ENCODE measurements around the gene MRPL1. TPM values are rescaled to one million over a fixed set of nuclear protein-coding genes. Genes with fewer than 3 reads are reported as not detected.

The MRPL1 gene
- polyA plus RNA-seq, 3 donors: 65.5 to 73.8 (median 65.6) TPM

- DNase-seq (ENCODE audit: low read depth in 3 of 3, low spot score in 2 of 3): no peak
Measured at GRCh38 chr4:77848508-77848907, 14.1 kb upstream of the MRPL1 start.

DNA sequence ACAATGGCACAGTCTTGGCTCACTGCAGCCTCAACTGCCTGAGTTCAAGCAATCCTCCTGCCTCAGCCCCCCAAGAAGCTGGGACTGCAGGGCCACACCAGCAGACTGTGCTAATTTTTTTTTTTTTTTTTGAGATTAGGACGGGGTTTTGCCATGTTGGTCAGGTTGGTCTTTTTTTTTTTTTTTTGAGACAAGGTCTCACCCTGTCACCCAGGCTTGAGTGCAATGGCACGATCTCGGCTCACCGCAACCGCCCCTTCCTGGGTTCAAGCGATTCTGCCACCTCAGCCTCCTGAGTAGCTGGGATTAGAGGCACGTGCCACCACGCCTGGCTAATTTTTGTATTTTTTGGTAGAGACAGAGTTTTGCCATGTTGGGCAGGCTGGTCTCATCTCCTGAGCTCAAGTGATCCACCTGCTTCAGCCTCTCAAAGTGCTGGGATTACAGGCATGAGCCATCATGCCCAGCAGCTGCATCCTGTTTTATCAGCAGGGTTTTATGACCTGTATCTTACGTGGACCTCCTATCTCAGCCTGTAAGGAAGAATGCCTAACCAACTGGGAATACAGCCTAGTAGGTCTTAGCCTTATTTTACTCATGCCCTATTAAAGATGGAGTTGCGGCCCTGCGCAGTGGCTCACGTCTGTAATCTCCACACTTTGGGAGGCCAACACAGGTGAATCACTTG is 13.2 kb upstream of the MRPL1 start:
- DNase-seq (ENCODE audit: low read depth in 3 of 3, low spot score in 2 of 3): no peak

DNA sequence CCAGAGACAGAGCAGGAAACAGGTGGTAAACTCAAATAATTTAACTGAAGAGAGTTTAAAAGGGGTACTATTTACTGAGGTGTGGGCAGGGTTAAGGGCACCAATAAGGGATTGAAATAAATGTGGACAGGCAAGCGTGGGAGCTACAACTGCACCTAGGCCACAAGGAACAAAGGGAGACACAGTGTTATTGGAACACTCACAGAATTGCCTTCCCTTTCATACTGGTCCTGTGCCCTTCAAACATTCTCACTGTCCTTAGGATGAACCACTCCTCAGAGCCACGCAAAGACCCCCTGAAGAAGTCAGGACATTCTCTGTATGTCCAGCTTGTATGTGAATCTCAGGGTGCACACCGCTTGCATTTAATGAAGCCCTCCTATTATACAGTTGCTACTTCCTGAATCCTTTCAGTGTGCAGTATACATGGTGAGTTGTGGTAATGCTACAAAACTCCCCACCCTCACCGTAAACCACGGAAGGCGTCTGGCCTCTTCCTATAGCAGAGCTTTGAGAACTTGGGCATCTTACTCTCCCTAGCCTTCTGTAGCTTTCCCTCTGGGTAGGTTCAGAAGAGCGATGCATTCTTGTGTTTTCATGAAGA is 9.6 kb upstream of the MRPL1 start:
- no peak for DNase-seq (ENCODE audit: low read depth in 3 of 3, low spot score in 2 of 3)

- DNase-seq (ENCODE audit: low read depth in 3 of 3, low spot score in 2 of 3): no peak
Measured at GRCh38 chr4:77854431-77855111, 8.1 kb upstream of the MRPL1 start.

- no peak for DNase-seq (ENCODE audit: low read depth in 3 of 3, low spot score in 2 of 3)
Measured at GRCh38 chr4:77856152-77856551, 6.5 kb upstream of the MRPL1 start.

- DNase-seq (ENCODE audit: low read depth in 3 of 3, low spot score in 2 of 3): no peak
Measured at GRCh38 chr4:77859256-77859655, 3.4 kb upstream of the MRPL1 start.

GRCh38 chr4:77861495-77861894 is 1.1 kb upstream of the MRPL1 start:
- DNase-seq (ENCODE audit: low read depth in 3 of 3, low spot score in 2 of 3): no peak

DNA sequence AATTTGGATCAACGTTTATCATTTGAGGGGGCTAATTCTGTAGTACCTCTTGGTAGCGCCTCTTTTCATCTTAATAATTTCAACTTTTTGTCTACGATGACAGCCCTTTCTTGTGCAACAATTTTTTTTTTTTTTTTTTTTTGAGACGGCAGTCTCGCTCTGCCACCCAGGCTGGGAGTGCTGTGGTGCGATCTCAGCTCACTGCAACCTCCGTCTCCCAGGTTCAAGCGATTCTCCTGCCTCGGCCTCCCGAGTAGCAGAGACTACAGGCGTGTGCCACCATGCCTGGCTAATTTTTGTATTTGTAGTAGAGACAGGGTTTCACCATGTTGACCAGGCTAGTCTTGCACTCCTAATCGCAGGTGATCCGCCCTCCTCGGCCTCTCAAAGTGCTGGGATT is 711 bp downstream of the MRPL1 start:
- DNase-seq (ENCODE audit: low read depth in 3 of 3, low spot score in 2 of 3): peak in 1 of 3 donors; percentile 15

GRCh38 chr4:77865259-77865658 is 2.6 kb downstream of the MRPL1 start:
- DNase-seq (ENCODE audit: low read depth in 3 of 3, low spot score in 2 of 3): no peak

- no peak for DNase-seq (ENCODE audit: low read depth in 3 of 3, low spot score in 2 of 3)
Measured at GRCh38 chr4:77872723-77873445, 10.3 kb downstream of the MRPL1 start.

DNA sequence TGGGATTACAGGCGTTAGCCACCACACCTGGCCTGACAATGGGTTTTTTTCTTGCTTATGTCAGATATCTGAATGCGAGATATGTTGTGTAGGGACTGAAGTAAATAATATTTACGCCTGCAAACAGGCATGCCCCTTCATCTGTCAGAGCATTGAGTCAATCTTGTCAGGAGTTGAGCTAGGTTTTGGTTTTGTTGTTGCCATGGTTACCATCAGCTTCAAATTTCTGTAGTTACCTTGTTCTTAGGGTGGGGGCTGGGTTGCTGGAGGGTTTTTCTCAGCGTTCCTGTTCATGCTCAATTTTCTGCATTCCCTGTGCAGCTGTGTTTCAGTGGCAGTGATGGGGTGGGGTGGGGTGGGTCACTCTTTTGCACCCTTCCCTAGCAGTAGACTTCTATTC is 14.5 kb downstream of the MRPL1 start:
- no peak for DNase-seq (ENCODE audit: low read depth in 3 of 3, low spot score in 2 of 3)

GRCh38 chr4:77877771-77878565 is 15.3 kb downstream of the MRPL1 start:
- no peak for DNase-seq (ENCODE audit: low read depth in 3 of 3, low spot score in 2 of 3)

DNA sequence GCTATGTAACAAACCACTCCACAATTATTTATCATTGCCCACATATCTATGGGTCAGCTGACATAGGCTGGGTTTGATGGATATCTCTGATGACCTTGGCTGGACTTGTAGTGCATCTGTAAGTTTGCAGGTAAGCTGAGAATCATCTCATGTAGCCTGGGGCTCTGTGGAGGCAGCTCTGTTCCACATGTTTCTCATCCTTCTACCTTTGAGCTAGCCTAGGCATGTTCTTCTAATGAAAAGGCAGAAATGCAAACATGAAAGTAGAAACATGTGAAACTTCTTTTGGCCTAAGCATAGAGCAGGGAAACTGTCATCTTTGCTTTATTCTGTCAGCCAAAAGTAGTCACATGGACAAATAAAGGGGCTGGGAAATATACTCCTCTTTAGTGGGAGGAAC is 18.2 kb downstream of the MRPL1 start:
- no peak for DNase-seq (ENCODE audit: low read depth in 3 of 3, low spot score in 2 of 3)

DNA sequence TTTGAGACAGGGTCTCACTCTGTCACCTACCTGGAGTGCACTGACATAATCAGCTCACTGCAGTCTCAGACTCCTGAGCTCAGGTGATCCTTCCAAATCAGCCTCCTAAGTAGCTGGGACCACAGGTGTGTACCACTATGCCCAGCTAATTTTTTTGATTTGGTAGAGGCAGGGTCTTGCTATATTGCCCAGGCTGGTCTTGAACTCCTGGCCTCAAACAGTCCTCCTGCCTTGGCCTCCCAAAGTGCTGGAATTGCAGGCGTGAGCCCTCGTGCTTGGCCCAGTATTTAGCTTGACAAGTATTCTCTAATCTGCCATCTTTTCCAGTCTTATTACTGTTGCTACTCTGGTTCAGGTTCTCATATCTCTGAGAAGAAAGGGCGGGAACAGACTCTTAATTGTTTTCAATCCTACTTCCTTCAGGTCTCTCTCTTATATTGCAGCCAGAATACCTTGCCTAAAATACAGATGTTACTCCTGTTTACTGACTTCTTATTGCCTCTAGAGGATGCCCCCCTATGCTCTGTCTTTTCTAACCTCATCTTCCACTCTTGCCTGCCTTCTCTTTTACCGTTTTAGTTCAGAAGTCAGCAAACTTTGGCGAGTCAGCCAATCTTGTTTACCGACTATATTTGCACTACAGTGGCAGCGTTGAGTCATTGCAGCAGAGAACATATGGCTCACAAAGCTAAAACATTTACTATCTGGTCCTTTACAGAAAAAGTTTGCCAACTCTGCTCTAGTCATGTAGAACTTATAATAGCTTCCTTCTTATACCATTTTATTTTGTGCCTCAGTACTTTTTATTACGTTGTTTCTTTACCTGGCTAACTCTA is 19.0 kb downstream of the MRPL1 start:
- DNase-seq (ENCODE audit: low read depth in 3 of 3, low spot score in 2 of 3): no peak

DNA sequence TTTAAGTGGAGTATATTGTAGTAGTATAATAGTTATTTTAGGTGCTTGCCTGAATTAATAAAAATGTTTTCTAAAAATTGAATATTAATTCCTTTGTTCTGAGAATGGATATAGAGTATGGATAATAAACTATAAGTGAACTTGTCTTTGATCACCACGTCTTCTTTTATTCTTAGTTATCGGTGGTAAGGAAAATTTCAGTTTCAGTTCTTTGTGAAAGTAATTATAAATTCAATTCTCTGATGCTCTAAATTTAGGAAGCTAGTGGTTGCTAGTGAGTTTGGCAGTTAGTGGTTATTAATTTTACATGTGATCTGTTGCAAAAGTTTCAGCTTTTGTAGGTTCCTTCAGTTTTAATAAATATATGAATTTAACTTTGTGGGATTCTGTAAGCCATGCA is 30.8 kb downstream of the MRPL1 start:
- no peak for DNase-seq (ENCODE audit: low read depth in 3 of 3, low spot score in 2 of 3)

- DNase-seq (ENCODE audit: low read depth in 3 of 3, low spot score in 2 of 3): no peak
Measured at GRCh38 chr4:77899607-77900006, 37.0 kb downstream of the MRPL1 start.

DNA sequence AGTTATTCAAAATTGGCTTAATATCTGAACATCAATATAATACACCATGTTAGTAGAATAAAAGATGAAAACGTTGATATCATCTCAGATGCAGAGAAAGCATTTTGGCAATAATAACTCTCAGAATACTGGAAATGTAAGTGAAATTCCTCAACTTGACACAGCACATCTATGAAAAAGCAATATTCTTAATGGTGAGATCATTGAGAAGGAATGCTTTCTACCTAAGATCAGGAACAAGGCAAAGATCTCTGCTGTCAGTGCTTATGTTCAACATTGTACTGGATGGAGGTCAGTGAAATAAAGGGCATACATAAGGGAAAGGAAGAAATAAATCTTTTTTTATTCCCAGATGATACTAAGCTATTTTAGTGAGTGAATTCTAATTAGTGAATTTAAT is 40.6 kb downstream of the MRPL1 start:
- no peak for DNase-seq (ENCODE audit: low read depth in 3 of 3, low spot score in 2 of 3)

DNA sequence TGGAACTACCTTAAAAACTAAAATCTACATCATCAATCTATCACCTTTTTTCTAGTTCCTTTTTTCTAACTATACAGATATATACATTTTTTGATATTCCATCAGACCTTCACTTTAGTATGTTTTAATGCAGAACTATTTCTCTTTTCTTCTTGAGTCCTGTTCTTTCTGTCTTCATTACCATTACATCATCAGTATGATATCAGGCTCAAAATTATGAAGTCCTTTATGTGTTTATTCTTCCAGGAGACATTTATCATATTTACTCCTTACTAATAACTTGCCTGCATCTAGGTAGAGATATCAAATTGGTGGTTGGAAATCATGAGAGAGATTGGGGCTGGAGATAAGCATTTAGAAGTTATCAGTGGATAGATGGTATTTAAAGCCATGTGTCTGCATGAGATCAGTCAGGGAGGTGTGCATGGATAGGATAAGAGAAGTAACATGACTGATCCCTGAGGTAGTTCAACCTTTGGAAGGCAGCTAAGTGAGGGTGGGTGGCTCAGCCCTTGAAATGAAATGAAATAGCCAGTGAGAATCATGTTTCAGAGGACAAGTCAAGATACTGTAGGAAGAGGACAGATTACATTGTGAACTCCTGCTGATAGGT is 43.1 kb downstream of the MRPL1 start:
- no peak for DNase-seq (ENCODE audit: low read depth in 3 of 3, low spot score in 2 of 3)

GRCh38 chr4:77910676-77911075 is 48.0 kb downstream of the MRPL1 start:
- no peak for DNase-seq (ENCODE audit: low read depth in 3 of 3, low spot score in 2 of 3)

Data from right renal cortex interstitium (tissue), 3 donors.